Urothelium cell line (cell line): ENCODE data around the gene HAPSTR1.
A peak's percentile ranks its signal among the peaks of the same experiment; 100 is the strongest.
"Not testable (repeated sequence)": the region's sequence is repeated elsewhere in the genome, so short reads cannot be mapped to it uniquely, and the experiment has no call there.

Source experiments
- DNase-seq: peaks from one replicate; pipeline ENCODE4 v3.0.0; 2011; ENCODE audit warnings: low spot score, mixed read lengths
- FAIRE-seq: peaks from 2 replicates; lab custom pipeline; 2011; peaks lifted over from hg19 to GRCh38; lab: Jason Lieb, UNC

HAPSTR1 gene

DNA sequence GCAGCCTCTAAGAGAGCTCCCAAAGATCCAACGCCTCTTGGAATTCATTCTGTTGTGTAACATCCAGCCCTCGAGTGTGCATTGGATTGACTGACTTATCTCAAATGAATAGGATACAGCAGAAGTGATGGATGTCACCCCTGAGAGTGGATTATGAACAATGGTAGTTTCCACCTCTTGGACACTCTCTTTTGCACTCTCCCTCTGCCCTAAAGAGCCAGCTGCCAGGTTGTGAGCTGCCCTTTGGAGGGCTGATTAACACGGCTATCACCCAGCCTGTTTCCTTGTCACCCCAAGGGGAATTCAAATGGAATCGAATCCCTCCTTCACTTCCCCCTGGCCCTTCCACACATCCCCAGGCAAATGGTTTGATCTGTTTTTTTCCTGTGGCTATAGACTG, 21.2 kb upstream of the HAPSTR1 start:
- DNase-seq (no peak), FAIRE-seq (no peak)

DNA sequence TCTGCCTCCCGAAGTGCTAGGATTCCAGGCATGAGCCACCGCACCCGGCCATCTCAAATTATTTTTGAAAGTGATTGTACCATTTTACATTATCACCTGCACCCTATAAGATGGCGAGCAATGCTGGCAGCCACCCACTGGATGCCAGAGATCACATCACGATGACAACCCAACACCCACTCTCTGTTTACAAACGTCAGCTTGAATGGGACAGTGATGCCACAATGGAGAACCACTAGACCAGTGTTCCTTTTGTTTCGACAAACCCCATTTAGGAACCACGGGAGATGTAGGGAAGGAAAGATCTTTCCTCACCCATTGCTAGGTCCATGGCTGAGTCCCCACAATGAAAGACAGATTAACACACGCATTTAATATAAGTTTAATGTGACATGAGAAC, 20.1 kb upstream of the HAPSTR1 start:
- DNase-seq (no peak), FAIRE-seq (no peak)

DNA sequence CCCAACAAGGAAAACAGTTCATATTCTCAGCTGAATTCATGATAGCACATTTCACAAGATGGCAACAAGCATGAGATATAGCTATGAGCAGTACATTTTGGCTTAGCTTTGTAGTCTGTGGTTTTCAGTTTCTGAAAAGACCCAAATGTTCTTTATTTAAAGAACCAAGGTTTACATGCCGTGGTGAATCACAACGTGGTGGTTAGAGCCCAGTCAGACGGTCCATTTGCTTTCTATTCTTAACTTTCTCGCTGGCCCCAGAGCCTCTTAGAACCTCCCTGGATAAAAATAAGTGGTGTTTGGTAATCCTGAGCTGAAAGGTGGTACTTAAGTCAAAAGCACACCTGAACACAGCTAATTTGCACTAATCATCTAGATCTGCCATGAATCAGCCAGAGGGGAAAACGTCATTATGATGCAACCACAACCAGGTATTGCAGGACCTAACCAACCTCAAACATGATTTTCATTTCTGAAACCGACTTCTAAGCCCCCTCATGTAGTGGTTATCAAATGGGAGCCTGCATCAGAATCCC, 18.6 kb upstream of the HAPSTR1 start:
- FAIRE-seq (no peak), DNase-seq (no peak)

GRCh38 chr16:9075299-9076071, 16.0 kb upstream of the HAPSTR1 start:
- FAIRE-seq (no peak), DNase-seq (no peak)

- DNase-seq (peak; percentile 46), FAIRE-seq (no peak)
Observed at GRCh38 chr16:9077091-9077809, 14.2 kb upstream of the HAPSTR1 start.

DNA sequence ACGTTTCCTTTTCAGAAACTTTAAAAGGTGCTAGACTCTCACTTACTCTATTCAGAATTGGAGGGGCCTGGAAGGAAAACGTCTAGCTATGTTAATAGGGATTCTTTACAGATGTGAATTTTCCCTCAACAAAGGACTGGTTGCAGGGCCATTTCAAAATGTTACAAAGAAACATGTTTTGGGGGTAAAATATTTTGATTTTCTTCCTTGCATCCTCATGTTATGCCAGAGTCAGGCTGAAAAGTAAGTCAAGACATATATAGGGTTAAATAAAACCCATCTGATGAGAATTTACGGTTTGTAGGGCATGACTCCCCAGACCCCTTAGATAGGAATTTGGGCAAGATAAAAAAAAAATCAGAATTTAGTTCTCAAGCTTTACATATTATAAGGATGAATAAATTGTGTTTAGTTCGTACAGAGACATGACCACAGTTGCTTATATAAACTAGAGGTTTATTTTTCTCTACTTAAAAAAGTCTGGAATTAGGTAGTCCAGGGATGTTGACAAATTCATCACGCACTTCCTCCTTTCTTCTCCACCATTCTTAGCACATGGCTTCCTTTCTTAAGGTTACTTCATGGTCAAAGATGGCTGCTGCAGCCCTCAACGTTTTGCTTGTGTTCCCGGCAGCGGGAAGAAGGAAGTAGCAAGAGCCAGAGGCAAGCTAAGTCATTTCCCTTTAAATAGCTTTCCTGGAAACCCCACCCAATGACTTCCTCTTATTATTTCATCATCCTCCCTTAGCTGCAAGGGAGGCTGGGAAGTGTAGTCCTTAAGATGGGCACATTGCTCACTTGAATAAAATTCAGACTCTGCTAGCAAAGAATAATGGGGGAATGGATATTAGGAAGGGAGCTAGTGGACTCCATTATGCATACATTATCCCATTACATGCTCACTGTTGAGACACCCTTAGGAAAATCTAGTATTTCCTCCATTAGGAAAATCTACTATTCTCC, 12.7 kb upstream of the HAPSTR1 start:
- DNase-seq, result peak; percentile 50
- FAIRE-seq, result not testable (repeated sequence)

GRCh38 chr16:9079430-9079812, 12.0 kb upstream of the HAPSTR1 start:
- FAIRE-seq, result no peak
- no peak for DNase-seq

GRCh38 chr16:9081158-9081557, 10.3 kb upstream of the HAPSTR1 start:
- no peak for FAIRE-seq
- DNase-seq, result no peak

DNA sequence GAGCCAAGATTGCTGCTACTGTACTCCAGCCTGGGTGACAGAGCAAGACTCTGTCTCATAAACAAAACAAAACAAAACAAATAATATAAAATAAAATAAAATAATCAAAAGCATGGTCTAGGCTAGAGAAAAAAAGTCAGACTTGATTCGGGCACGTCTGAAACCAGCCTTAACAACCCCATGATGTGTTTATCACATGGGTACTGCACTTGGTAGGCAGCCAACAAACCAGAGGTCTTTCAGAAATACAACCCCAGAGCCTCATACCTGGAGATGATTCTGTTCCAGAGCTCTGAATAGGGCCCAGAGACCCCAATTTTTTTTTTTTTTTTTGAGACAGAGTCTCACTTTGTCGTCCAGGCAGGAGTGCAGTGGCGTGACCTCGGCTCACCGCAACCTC, 9.6 kb upstream of the HAPSTR1 start:
- no peak for FAIRE-seq
- no peak for DNase-seq

- FAIRE-seq, result no peak
- DNase-seq, result no peak
Observed at GRCh38 chr16:9082422-9082821, 9.0 kb upstream of the HAPSTR1 start.

GRCh38 chr16:9087733-9088132, 3.7 kb upstream of the HAPSTR1 start:
- not testable (repeated sequence) for FAIRE-seq

DNA sequence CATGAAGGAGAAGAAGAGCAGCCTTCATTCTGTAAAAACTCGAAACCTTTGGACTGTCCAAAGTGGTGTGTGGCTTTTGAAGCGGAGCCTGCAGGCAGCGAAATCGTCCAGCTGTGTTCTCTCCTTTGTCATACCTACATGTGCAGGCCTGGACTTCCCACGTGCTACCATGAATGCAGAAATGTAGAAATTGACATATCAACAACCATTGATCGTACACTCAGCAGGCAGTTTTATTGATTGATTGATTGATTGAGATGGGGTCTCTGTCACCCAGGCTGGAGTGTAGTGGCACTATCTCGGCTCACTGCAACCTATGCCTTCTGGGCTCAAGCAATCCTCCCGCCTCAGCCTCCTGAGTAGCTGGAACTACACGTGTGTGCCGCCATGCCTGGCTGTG, 2.6 kb upstream of the HAPSTR1 start:
- no peak for FAIRE-seq
- no peak for DNase-seq

More at GRCh38 chr16:9087733-9088132, 3.7 kb upstream of the HAPSTR1 start:
- not testable (repeated sequence) for DNase-seq

- FAIRE-seq, result no peak
- no peak for DNase-seq
Observed at GRCh38 chr16:9089660-9090059, 1.8 kb upstream of the HAPSTR1 start.

DNA sequence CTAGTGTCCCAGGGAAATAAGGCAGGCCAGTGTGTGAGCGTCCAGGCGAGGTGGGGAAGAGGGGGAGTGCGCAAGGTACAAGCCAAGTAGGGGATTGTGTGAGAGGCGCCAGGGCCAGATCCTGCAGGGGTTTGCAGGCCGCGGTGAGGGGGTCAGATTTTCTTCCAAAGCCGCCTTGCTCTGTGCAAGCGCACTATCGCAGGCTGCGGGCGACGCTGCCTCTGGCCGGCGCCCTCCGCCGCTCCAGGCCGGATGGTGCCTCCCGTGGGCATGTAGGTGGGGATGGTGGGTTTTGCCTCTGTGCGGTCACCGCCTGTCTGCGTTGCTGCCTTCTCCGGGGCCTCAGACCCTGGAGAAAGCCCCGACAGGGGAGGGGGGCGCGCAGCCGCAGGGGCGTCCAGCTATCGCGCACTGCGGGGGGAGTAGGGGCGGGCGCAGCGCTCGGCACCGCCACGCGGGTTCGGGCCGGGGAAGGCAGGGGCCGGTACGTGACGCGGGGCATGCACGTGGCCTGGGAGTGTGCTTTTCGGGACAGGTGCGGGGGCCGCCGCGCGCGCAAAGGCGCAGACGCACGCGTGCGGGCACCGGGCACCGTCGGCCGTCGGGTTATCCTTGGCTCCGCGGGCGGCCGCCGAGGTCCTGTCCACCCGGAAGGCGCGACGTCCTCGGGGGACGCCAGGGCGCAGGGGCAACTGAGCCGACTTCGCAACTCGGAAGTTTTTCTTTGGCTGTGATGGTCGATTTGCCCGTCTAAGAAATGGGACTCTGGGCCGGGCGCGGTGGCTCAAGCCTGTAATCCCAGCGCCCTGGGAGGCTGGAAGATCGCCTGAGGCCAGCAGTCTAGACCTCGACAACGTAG, 1.1 kb upstream of the HAPSTR1 start:
- DNase-seq (peak; percentile 30), FAIRE-seq (no peak)

DNA sequence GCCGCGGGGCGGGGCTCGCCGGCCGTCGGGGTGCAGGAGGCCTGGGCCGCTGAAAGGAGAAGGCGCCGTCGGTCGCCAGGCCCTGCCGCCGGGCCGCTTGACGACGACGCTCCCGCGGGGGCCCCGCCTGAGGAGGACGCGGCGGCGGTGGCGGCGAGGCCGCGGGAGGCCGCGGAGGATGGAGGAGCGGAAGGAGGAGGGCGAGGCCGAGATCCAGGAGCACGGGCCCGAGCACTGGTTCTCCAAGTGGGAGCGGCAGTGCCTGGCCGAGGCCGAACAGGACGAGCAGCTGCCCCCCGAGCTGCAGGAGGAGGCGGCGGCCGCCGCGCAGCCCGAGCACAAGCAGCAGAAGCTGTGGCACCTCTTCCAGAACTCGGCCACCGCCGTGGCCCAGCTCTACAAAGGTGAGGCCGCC, 430 bp downstream of the HAPSTR1 start:
- FAIRE-seq (no peak), DNase-seq (peak; percentile 46)

GRCh38 chr16:9092282-9092977, 986 bp downstream of the HAPSTR1 start:
- no peak for FAIRE-seq
- peak; percentile 50 for DNase-seq

- DNase-seq (peak; percentile 18), FAIRE-seq (no peak)
Observed at GRCh38 chr16:9092978-9093344, 1.5 kb downstream of the HAPSTR1 start.

DNA sequence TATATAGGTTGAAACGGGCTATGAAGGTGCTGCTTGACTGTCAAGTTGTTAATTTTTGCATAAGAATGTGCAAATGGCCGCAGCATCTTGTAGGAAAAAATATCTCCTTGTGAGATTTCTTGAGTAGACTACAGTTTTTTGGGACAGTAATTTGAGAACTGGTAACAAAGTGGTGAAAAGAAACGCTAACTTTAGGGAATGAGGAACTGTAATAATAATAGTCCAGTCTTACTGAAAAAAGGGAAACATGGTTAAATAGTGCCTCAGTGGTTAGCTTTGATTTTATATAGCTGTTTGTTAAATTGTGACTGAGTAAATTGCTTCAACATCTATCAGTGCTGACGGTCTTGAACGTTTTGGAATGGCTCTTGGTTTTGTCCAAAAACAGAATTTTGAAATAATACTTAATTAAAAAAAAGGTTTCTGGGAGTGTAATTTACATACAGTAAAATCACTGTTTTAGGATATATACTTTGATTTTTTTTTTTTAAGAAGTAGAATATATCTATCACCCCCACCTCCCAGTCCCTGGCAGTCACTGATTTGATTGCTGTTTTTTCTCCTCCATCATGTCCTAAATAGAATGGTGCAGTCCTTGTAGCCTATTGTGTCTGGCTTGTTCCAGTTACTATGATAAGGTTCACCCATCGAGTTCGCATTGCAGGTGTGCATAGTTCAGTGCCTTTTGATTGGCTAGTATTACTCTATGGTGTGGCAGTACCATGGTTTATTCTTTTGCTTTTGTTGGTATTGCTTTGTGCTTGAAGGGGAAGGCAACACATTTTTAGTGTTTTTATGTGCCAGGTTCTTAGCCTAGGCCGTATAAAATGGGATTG, 2.8 kb downstream of the HAPSTR1 start:
- FAIRE-seq (no peak), DNase-seq (no peak)

- FAIRE-seq (no peak), DNase-seq (no peak)
Observed at GRCh38 chr16:9095171-9095570, 3.7 kb downstream of the HAPSTR1 start.
